DOHH2 (cell line): ENCODE data around the gene TMEM18.

Experiments
- EZH2phosphoT487 ChIP-seq: fragments of 200-600 bp; sonication (generic); IDR thresholded peaks from 2 replicates; pipeline ENCODE4 v1.6.1; 2017; ENCODE audit warnings: borderline replicate concordance, mild to moderate bottlenecking, antibody characterized with exemption, low read length, moderate library complexity, mixed read lengths
- TF ChIP-seq, protein P1 (sequence below): fragments of 200-600 bp; sonication (generic); IDR thresholded peaks from one replicate; pipeline ENCODE4 v1.5.1; 2014; ENCODE audit warnings: antibody characterized with exemption, mild to moderate bottlenecking, low read depth, low read length; ENCODE audit not compliant: poor library complexity, severe bottlenecking

DNA sequence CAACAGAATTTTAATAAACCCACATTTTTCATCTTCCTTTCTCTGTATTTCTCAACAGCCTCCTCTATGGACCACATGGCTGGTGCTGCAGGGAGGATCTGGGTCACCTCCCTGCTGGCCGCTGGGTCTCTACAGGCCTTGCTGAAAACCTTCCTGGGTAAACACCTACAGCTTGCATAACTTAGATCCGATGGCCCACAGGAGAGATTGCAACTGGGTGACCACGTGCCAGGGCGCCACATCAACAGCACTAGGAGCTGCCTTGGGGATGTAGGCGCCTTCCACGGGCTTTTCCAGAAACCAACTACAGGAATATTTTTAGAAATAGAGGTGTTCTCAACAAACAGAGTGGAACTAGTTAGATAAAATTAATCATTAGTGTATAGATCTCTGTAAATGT lies 19.4 kb downstream of the TMEM18 start:
- TF ChIP-seq, protein P1, sequence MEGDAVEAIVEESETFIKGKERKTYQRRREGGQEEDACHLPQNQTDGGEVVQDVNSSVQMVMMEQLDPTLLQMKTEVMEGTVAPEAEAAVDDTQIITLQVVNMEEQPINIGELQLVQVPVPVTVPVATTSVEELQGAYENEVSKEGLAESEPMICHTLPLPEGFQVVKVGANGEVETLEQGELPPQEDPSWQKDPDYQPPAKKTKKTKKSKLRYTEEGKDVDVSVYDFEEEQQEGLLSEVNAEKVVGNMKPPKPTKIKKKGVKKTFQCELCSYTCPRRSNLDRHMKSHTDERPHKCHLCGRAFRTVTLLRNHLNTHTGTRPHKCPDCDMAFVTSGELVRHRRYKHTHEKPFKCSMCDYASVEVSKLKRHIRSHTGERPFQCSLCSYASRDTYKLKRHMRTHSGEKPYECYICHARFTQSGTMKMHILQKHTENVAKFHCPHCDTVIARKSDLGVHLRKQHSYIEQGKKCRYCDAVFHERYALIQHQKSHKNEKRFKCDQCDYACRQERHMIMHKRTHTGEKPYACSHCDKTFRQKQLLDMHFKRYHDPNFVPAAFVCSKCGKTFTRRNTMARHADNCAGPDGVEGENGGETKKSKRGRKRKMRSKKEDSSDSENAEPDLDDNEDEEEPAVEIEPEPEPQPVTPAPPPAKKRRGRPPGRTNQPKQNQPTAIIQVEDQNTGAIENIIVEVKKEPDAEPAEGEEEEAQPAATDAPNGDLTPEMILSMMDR: no peak
- no peak for TF ChIP-seq EZH2phosphoT487
